Measurements from ENCODE around the gene PSMG2.

PSMG2 gene

DNA sequence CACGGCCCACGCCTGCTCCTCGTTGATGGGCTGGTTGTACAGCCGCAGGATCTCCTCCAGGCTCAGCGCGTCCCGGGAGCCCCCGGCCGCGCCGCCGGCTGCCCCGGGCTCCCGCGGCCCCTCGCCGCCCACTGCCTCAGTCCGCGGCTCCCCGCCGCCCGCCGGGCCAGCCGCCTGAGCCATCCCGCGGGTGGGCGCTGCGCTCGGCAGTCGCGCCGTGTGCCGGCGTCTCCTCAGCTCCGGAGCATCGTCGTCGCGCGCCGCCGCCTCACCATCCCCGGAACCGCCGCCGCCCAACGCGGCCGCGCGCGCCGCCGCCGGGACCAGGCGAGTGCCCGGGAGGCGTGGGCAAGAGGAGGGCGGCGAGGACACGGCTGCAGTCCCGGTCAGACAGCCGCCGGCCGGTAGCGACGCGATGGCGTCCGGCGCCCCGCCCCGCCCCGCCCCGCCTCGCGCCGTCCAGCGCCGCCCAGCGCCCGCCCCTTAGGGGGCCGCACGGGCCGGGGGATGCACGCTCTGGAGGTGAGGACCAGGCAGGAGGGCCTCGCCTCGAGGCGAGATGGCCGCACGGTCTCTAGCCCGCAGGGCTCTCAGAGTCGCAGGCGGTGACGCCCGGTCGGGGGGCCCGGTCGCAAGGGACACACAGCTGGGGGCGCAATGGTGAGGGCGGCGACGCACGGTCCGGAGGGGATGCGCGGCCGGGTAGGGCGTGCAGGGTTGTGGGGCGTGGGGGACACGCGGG, 45.0 kb upstream of the PSMG2 start, which contains the start of gene SPIRE1:
Gene SPIRE1, minus strand, starts transcription at position 424 of the 742 bp plus-strand sequence. Its CDS starts 241 bp downstream, at position 183.
- Histone ChIP-seq H3K18ac (ENCODE audit: low read length) (peak within 1 kb of the TSS; percentile 95), H3K9me3 (ENCODE audit: insufficient read depth, low read depth, low read length) (peaks cover 2% of the 10 kb centered on the region), H3K36me3 (ENCODE audit: control insufficient read depth in 1 of 2, insufficient read depth in 2 of 2, low read length in 2 of 2) (no peaks in the 10 kb centered on the region), H2AK5ac (ENCODE audit: low read length) (peak within 1 kb of the TSS; percentile 46), H3K27me3 (ENCODE audit: insufficient read depth, low read length) (no peaks in the 10 kb centered on the region), H3K9ac (ENCODE audit: low read length) (peak within 1 kb of the TSS; percentile 94), H3K4me3 (ENCODE audit: low read depth, low read length) (peak within 1 kb of the TSS; percentile 93), H2AFZ (ENCODE audit: insufficient read depth, low read length, poor library complexity) (peak within 1 kb of the TSS; percentile 98), H2BK12ac (ENCODE audit: low read length) (peak within 1 kb of the TSS; percentile 64), H3K23ac (ENCODE audit: low read length) (peak within 1 kb of the TSS; percentile 80), H3K27ac (ENCODE audit: low read depth, low read length) (peak within 1 kb of the TSS; percentile 62), H3K79me1 (ENCODE audit: low read length) (peaks cover 8% of the 10 kb centered on the region), H2BK120ac (ENCODE audit: insufficient read depth, low read length, poor library complexity) (peak within 1 kb of the TSS; percentile 46), H3K14ac (ENCODE audit: low read length) (peak within 1 kb of the TSS; percentile 93), H3K79me2 (ENCODE audit: control insufficient read depth, insufficient read depth, low read length, poor library complexity) (peaks cover 8% of the 10 kb centered on the region), H2BK5ac (ENCODE audit: low read depth, low read length, poor library complexity) (peak within 1 kb of the TSS; percentile 21), H4K91ac (ENCODE audit: low read depth, low read length) (peak within 1 kb of the TSS; percentile 57), H3K4ac (ENCODE audit: low read depth, low read length) (peak within 1 kb of the TSS; percentile 83), H3K4me2 (ENCODE audit: low read length) (peak within 1 kb of the TSS; percentile 100), H4K12ac (ENCODE audit: low read depth, low read length) (peak within 1 kb of the TSS; percentile 85), H3K4me1 (ENCODE audit: control insufficient read depth in 1 of 2, insufficient read depth in 2 of 2, low read length in 2 of 2) (peaks cover 5 to 10% of the 10 kb centered on the region in 2 experiments), H4K8ac (ENCODE audit: low read depth, low read length) (peak within 1 kb of the TSS; percentile 92)
- DNase-seq: peak; percentile 60 to 72
- WGBS (ENCODE audit: extremely low coverage, insufficient coverage, insufficient read length): no CpG with 5 or more reads among the region's 112 CpGs

DNA sequence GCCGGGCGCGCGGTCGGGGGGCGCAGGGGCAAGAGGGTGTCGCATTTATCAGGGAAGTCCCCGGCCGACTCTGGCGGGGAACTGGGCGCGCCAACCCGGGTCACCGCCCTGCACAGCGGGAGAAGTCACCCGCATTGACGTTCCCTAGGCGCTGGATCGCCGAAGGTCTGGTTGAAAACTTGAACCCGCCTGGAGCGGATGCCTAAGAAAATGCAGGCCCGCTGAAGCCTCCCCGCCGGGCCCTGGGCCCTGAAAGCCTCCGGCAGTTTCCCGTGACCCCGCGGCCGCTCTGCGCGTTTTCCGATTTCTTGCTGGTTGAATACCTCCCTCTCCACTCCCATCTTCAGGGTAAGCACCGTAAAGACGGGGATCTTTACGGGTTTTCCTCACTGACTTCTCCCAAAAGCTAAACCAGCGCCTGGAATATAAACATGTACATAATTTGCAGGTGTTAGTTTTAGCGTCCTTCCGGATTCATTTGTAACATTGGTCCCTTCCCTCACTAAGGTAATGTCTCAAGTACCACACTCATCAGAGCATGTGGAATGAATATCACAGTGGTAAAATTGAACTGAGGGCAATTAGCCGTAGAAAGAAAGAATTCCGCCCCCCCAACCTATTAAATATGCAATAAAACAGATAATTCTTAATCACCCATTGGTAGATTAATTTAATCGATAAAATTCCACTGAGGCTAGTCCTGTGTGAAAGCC, 44.3 kb upstream of the PSMG2 start:
- peak overlapping the region; percentile 30 for H4K12ac ChIP-seq (ENCODE audit: low read depth, low read length)
- peaks cover 8% of the 10 kb centered on the region for H3K79me1 ChIP-seq (ENCODE audit: low read length)
- H3K27ac ChIP-seq (ENCODE audit: low read depth, low read length): no peak overlapping the region
- no peak overlapping the region for H2BK5ac ChIP-seq (ENCODE audit: low read depth, low read length, poor library complexity)
- no peaks in the 10 kb centered on the region for H3K27me3 ChIP-seq (ENCODE audit: insufficient read depth, low read length)
- H4K91ac ChIP-seq (ENCODE audit: low read depth, low read length): peak overlapping the region; percentile 32
- no CpG with 5 or more reads among the region's 42 CpGs for WGBS (ENCODE audit: extremely low coverage, insufficient coverage, insufficient read length)
- DNase-seq: peak; percentile 94 to 96
- peak overlapping the region; percentile 93 for H3K4me3 ChIP-seq (ENCODE audit: low read depth, low read length)
- H3K14ac ChIP-seq (ENCODE audit: low read length): peak overlapping the region; percentile 33
- peaks cover 8% of the 10 kb centered on the region for H3K79me2 ChIP-seq (ENCODE audit: control insufficient read depth, insufficient read depth, low read length, poor library complexity)
- H2AK5ac ChIP-seq (ENCODE audit: low read length): no peak overlapping the region
- no peak overlapping the region for H3K23ac ChIP-seq (ENCODE audit: low read length)
- peak overlapping the region; percentile 100 for H3K4me2 ChIP-seq (ENCODE audit: low read length)
- H2BK120ac ChIP-seq (ENCODE audit: insufficient read depth, low read length, poor library complexity): peak overlapping the region; percentile 46
- peaks cover 2% of the 10 kb centered on the region for H3K9me3 ChIP-seq (ENCODE audit: insufficient read depth, low read depth, low read length)
- H2BK12ac ChIP-seq (ENCODE audit: low read length): no peak overlapping the region
- no peak overlapping the region for H3K18ac ChIP-seq (ENCODE audit: low read length)
- H3K4ac ChIP-seq (ENCODE audit: low read depth, low read length): no peak overlapping the region
- H3K9ac ChIP-seq (ENCODE audit: low read length): no peak overlapping the region
- peaks cover 5 to 9% of the 10 kb centered on the region in 2 experiments for H3K4me1 ChIP-seq (ENCODE audit: control insufficient read depth in 1 of 2, insufficient read depth in 2 of 2, low read length in 2 of 2)
- H2AFZ ChIP-seq (ENCODE audit: insufficient read depth, low read length, poor library complexity): peak overlapping the region; percentile 98
- no peaks in the 10 kb centered on the region for H3K36me3 ChIP-seq (ENCODE audit: control insufficient read depth in 1 of 2, insufficient read depth in 2 of 2, low read length in 2 of 2)
- peak overlapping the region; percentile 92 for H4K8ac ChIP-seq (ENCODE audit: low read depth, low read length)

DNA sequence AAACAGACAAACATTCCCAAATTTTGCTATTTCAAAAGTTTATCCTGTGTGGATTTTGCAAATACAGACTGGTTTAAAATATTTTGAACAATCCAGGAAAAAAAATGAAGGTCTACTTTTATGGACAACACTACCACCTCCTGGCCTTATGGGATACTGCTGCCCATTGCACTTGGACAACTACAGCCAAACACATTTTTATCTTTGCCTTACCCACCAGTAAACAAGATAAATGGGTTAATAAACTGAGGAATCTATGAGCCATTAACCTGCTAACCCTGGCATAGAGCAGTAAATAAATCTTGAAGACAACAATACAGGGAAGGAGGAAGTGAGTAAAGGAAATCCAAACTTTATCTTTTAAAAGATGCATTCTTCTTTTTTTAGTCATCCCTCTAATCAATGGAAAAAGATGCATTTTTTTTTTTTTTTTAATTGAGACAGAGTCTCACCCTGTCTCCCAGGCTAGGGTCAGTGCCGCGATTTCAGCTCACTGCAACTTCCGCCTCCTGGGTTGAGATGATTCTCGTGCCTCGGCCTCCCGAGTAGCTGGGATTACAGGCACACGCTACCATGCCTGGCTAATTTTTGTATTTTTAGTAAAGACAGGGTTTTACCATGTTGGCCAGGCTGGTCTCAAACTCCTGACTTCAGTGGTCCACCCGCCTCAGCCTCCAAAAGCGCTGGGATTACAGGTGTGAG, 42.8 kb upstream of the PSMG2 start:
- Histone ChIP-seq H3K4me3 (ENCODE audit: low read depth, low read length) (no peak overlapping the region), H3K4me2 (ENCODE audit: low read length) (no peak overlapping the region), H3K14ac (ENCODE audit: low read length) (no peak overlapping the region), H3K79me1 (ENCODE audit: low read length) (peaks cover 8% of the 10 kb centered on the region), H3K4ac (ENCODE audit: low read depth, low read length) (no peak overlapping the region), H3K9me3 (ENCODE audit: insufficient read depth, low read depth, low read length) (peaks cover 2% of the 10 kb centered on the region), H3K4me1 (ENCODE audit: control insufficient read depth in 1 of 2, insufficient read depth in 2 of 2, low read length in 2 of 2) (peaks cover 5 to 9% of the 10 kb centered on the region in 2 experiments), H3K36me3 (ENCODE audit: control insufficient read depth in 1 of 2, insufficient read depth in 2 of 2, low read length in 2 of 2) (no peaks in the 10 kb centered on the region), H3K23ac (ENCODE audit: low read length) (no peak overlapping the region), H4K12ac (ENCODE audit: low read depth, low read length) (no peak overlapping the region), H2BK5ac (ENCODE audit: low read depth, low read length, poor library complexity) (no peak overlapping the region), H2AK5ac (ENCODE audit: low read length) (no peak overlapping the region), H3K27ac (ENCODE audit: low read depth, low read length) (no peak overlapping the region), H3K9ac (ENCODE audit: low read length) (no peak overlapping the region), H3K79me2 (ENCODE audit: control insufficient read depth, insufficient read depth, low read length, poor library complexity) (peaks cover 8% of the 10 kb centered on the region), H3K18ac (ENCODE audit: low read length) (no peak overlapping the region), H2BK120ac (ENCODE audit: insufficient read depth, low read length, poor library complexity) (no peak overlapping the region), H2AFZ (ENCODE audit: insufficient read depth, low read length, poor library complexity) (no peak overlapping the region), H4K8ac (ENCODE audit: low read depth, low read length) (no peak overlapping the region), H3K27me3 (ENCODE audit: insufficient read depth, low read length) (no peaks in the 10 kb centered on the region), H2BK12ac (ENCODE audit: low read length) (no peak overlapping the region), H4K91ac (ENCODE audit: low read depth, low read length) (no peak overlapping the region)
- peak; percentile 15 to 81 for DNase-seq
- WGBS (ENCODE audit: extremely low coverage, insufficient coverage, insufficient read length): no CpG with 5 or more reads among the region's 9 CpGs

DNA sequence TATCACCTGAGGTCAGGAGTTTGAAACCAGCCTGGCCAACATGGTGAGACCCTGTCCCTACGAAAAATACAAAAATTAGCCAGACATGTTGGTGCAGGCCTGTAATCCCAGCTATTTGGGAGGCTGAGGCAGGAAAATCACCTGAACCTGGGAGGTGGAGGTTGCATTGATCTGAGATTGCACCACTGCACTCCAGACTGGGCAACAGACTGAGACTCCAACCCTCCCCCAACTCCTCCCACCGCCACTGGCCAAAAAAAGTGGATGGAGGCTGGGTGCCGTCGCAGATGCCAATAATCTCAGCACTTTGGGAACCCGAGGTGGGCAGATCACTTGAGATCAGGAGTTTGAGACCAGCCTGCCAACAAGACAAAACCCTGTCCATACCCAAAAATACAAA, 34.8 kb upstream of the PSMG2 start:
- no peak overlapping the region for H2AK5ac ChIP-seq (ENCODE audit: low read length)
- no peak for DNase-seq
- H3K14ac ChIP-seq (ENCODE audit: low read length): no peak overlapping the region
- H3K27ac ChIP-seq (ENCODE audit: low read depth, low read length): no peak overlapping the region
- H2AFZ ChIP-seq (ENCODE audit: insufficient read depth, low read length, poor library complexity): no peak overlapping the region
- H4K8ac ChIP-seq (ENCODE audit: low read depth, low read length): no peak overlapping the region
- H3K9me3 ChIP-seq (ENCODE audit: insufficient read depth, low read depth, low read length): no peaks in the 10 kb centered on the region
- no peaks in the 10 kb centered on the region for H3K79me1 ChIP-seq (ENCODE audit: low read length)
- H2BK12ac ChIP-seq (ENCODE audit: low read length): no peak overlapping the region
- H3K18ac ChIP-seq (ENCODE audit: low read length): no peak overlapping the region
- H3K4me1 ChIP-seq (ENCODE audit: control insufficient read depth in 1 of 2, insufficient read depth in 2 of 2, low read length in 2 of 2): no peaks in the 10 kb centered on the region
- no CpG with 5 or more reads among the region's 5 CpGs for WGBS (ENCODE audit: extremely low coverage, insufficient coverage, insufficient read length)
- H3K36me3 ChIP-seq (ENCODE audit: control insufficient read depth in 1 of 2, insufficient read depth in 2 of 2, low read length in 2 of 2): peaks cover 0 to 2% of the 10 kb centered on the region in 2 experiments
- no peak overlapping the region for H3K4me2 ChIP-seq (ENCODE audit: low read length)
- H3K27me3 ChIP-seq (ENCODE audit: insufficient read depth, low read length): no peaks in the 10 kb centered on the region
- no peak overlapping the region for H2BK5ac ChIP-seq (ENCODE audit: low read depth, low read length, poor library complexity)
- no peak overlapping the region for H4K12ac ChIP-seq (ENCODE audit: low read depth, low read length)
- no peak overlapping the region for H2BK120ac ChIP-seq (ENCODE audit: insufficient read depth, low read length, poor library complexity)
- no peaks in the 10 kb centered on the region for H3K79me2 ChIP-seq (ENCODE audit: control insufficient read depth, insufficient read depth, low read length, poor library complexity)
- H3K23ac ChIP-seq (ENCODE audit: low read length): no peak overlapping the region
- H3K9ac ChIP-seq (ENCODE audit: low read length): no peak overlapping the region
- H3K4ac ChIP-seq (ENCODE audit: low read depth, low read length): no peak overlapping the region
- H3K4me3 ChIP-seq (ENCODE audit: low read depth, low read length): no peak overlapping the region
- H4K91ac ChIP-seq (ENCODE audit: low read depth, low read length): no peak overlapping the region

Measured in trophoblast cell (in vitro differentiated cells and primary cell).